DOHH2 (cell line): ENCODE measurements around the gene COL1A2.

Experiments
- H3F3A ChIP-seq: fragments of 200-600 bp; sonication (generic), shearing (Covaris generic); 2 replicates; pipeline ENCODE4 v1.6.0; 2016; ENCODE audit warnings: antibody characterized with exemption, mild to moderate bottlenecking; ENCODE audit not compliant: control insufficient read depth, insufficient read depth
- H3K27ac ChIP-seq: fragments of 200-600 bp; sonication (generic); 2 replicates; pipeline ENCODE4 v1.5.1; 2014; ENCODE audit warnings: low read depth, mild to moderate bottlenecking, low read length, moderate library complexity
- H3K27me3 ChIP-seq: fragments of 200-600 bp; sonication (generic); 2 replicates; pipeline ENCODE4 v1.6.1; 2014; ENCODE audit warnings: mild to moderate bottlenecking, low read length, mixed read lengths; ENCODE audit not compliant: control insufficient read depth
- H3K36me3 ChIP-seq: fragments of 200-600 bp; sonication (generic); 2 replicates; pipeline ENCODE4 v1.6.1; 2014; ENCODE audit warnings: mild to moderate bottlenecking, low read length, moderate library complexity, mixed read lengths; ENCODE audit not compliant: control insufficient read depth
- H3K4me1 ChIP-seq: fragments of 200-600 bp; sonication (generic); 2 replicates; pipeline ENCODE4 v1.6.1; 2014; ENCODE audit warnings: mild to moderate bottlenecking, low read length, mixed read lengths; ENCODE audit not compliant: control insufficient read depth
- H3K4me2 ChIP-seq: fragments of 200-600 bp; sonication (generic); 2 replicates; pipeline ENCODE4 v1.6.0; 2014; ENCODE audit warnings: mild to moderate bottlenecking, low read length, moderate library complexity
- H3K4me3 ChIP-seq: fragments of 200-600 bp; sonication (generic); 2 replicates; pipeline ENCODE4 v1.5.1; 2014; ENCODE audit warnings: mild to moderate bottlenecking, low read length, mixed read lengths
- H3K79me2 ChIP-seq: fragments of 200-600 bp; sonication (generic); 2 replicates; pipeline ENCODE4 v1.6.1; 2014; ENCODE audit warnings: mild to moderate bottlenecking, low read length, mixed read lengths; ENCODE audit not compliant: control insufficient read depth
- H3K9me2 ChIP-seq: fragments of 200-600 bp; sonication (generic); replicated peaks from 2 replicates; pipeline ENCODE4 v1.6.1; 2014; ENCODE audit warnings: mild to moderate bottlenecking, low read length, mixed read lengths; ENCODE audit not compliant: control insufficient read depth
- H3K9me3 ChIP-seq: fragments of 200-600 bp; sonication (generic); 2 replicates; pipeline ENCODE4 v1.6.1; 2014; ENCODE audit warnings: antibody characterized with exemption, low read length, mixed read lengths; ENCODE audit not compliant: control insufficient read depth, insufficient read depth
- H4K20me1 ChIP-seq: fragments of 200-600 bp; sonication (generic); 2 replicates; pipeline ENCODE4 v1.6.0; 2014; ENCODE audit warnings: low read depth, mild to moderate bottlenecking, antibody characterized with exemption, low read length, moderate library complexity; ENCODE audit not compliant: control insufficient read depth, insufficient read depth
- EZH2phosphoT487 ChIP-seq: fragments of 200-600 bp; sonication (generic); IDR thresholded peaks from 2 replicates; pipeline ENCODE4 v1.6.1; 2017; ENCODE audit warnings: borderline replicate concordance, mild to moderate bottlenecking, antibody characterized with exemption, low read length, moderate library complexity, mixed read lengths
- TF ChIP-seq, protein P1 (sequence below): fragments of 200-600 bp; sonication (generic); IDR thresholded peaks from one replicate; pipeline ENCODE4 v1.5.1; 2014; ENCODE audit warnings: antibody characterized with exemption, mild to moderate bottlenecking, low read depth, low read length; ENCODE audit not compliant: poor library complexity, severe bottlenecking

COL1A2 gene

DNA sequence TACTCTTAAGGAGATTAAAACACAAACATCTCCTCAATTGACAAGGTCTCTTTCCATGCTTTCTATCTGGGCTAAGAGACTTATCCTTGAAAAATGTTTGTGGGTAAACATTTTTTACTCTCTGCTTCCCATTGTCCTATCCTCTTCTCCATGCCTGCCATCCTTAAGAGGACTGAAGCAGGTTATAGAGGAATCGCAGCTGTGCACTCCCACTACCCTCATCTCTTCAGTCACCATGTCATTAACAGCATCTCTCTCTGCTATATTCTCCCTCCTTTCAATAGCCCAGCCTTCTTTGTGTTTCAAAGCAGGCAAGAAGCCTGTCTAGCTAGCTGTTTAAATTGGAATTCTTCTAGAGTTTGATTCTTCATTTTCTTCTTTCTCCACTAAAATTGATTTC lies 22.6 kb downstream of the COL1A2 start:
- no peak overlapping the region for H3K4me2 ChIP-seq
- no peaks in the 10 kb centered on the region for H3K9me3 ChIP-seq
- H3K79me2 ChIP-seq, result no peaks in the 10 kb centered on the region
- H3F3A ChIP-seq, result no peaks in the 10 kb centered on the region
- TF ChIP-seq, protein P1, sequence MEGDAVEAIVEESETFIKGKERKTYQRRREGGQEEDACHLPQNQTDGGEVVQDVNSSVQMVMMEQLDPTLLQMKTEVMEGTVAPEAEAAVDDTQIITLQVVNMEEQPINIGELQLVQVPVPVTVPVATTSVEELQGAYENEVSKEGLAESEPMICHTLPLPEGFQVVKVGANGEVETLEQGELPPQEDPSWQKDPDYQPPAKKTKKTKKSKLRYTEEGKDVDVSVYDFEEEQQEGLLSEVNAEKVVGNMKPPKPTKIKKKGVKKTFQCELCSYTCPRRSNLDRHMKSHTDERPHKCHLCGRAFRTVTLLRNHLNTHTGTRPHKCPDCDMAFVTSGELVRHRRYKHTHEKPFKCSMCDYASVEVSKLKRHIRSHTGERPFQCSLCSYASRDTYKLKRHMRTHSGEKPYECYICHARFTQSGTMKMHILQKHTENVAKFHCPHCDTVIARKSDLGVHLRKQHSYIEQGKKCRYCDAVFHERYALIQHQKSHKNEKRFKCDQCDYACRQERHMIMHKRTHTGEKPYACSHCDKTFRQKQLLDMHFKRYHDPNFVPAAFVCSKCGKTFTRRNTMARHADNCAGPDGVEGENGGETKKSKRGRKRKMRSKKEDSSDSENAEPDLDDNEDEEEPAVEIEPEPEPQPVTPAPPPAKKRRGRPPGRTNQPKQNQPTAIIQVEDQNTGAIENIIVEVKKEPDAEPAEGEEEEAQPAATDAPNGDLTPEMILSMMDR, result no peak
- no peak for TF ChIP-seq EZH2phosphoT487
- no peaks in the 10 kb centered on the region for H3K4me1 ChIP-seq
- no peak overlapping the region for H3K27ac ChIP-seq
- H3K4me3 ChIP-seq, result no peak overlapping the region
- H3K9me2 ChIP-seq, result no peaks in the 10 kb centered on the region
- H3K36me3 ChIP-seq, result no peaks in the 10 kb centered on the region
- peaks cover 16% of the 10 kb centered on the region for H3K27me3 ChIP-seq
- no peaks in the 10 kb centered on the region for H4K20me1 ChIP-seq

DNA sequence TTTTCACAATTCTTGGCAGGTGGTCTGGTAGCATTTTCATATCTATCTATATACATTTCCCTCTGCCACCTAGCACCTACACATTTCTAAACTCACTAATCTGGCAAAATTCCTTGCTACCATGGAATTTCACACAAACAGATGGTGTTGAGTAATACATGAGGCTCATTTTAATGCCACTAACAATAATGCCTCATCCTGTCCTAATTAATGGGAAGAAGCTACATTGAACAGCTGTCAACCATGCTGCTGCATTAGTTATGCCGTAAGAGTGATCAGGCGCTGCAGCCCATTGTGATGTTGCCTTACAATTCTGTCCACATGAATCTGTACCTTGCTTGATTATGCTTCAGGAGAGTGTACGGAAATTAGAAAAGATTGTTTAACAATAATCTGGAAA lies 23.2 kb downstream of the COL1A2 start:
- no peak overlapping the region for H3K4me2 ChIP-seq
- H3K27me3 ChIP-seq, result peaks cover 10% of the 10 kb centered on the region
- H3K36me3 ChIP-seq, result no peaks in the 10 kb centered on the region
- no peak for TF ChIP-seq EZH2phosphoT487
- TF ChIP-seq, protein P1, result no peak
- H3K79me2 ChIP-seq, result no peaks in the 10 kb centered on the region
- H3K9me2 ChIP-seq, result no peaks in the 10 kb centered on the region
- H3K9me3 ChIP-seq, result no peaks in the 10 kb centered on the region
- no peaks in the 10 kb centered on the region for H3F3A ChIP-seq
- H4K20me1 ChIP-seq, result no peaks in the 10 kb centered on the region
- H3K4me3 ChIP-seq, result no peak overlapping the region
- no peak overlapping the region for H3K27ac ChIP-seq
- H3K4me1 ChIP-seq, result no peaks in the 10 kb centered on the region

DNA sequence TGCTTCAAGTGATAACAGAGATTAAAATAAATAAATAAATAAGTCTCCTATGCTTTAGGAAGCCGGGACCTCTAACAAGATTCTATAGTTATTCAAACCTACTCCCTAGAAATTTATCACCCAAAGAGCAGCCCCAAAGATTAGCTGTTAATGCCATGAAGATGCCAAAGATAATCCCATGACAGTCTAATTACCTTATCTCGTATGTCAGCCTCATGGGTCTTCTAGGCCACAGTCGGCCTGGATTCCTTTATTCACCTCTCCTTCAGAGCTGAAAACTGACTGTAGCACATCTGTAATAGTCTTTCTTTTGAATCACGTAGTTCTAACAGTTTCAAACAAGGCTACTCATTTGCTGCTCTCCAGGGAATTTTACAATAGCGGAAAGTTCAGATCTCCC lies 24.2 kb downstream of the COL1A2 start:
- TF ChIP-seq EZH2phosphoT487, result no peak
- TF ChIP-seq, protein P1, result no peak
- Histone ChIP-seq H3K36me3 (no peaks in the 10 kb centered on the region), H3K79me2 (no peaks in the 10 kb centered on the region), H3K9me3 (no peaks in the 10 kb centered on the region), H3K27me3 (peaks cover 9% of the 10 kb centered on the region; the same call in 1 of the 2 replicates), H3K4me2 (no peak overlapping the region), H3K4me3 (no peak overlapping the region), H3K9me2 (no peaks in the 10 kb centered on the region), H4K20me1 (no peaks in the 10 kb centered on the region), H3K27ac (no peak overlapping the region), H3K4me1 (no peaks in the 10 kb centered on the region), H3F3A (no peaks in the 10 kb centered on the region)

DNA sequence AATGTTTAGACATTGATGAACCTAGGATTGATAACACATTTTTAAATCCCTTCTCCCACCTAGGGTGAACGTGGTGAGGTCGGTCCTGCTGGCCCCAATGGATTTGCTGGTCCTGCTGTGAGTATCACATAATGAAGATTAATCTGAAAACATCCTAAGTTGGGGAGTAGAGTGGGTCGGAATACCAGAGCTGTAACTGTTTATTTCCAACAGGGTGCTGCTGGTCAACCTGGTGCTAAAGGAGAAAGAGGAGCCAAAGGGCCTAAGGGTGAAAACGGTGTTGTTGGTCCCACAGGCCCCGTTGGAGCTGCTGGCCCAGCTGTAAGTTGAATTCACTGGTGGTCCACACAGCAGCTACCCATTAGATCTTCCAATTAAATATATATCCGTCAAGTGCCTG lies 25.6 kb downstream of the COL1A2 start:
- H3K36me3 ChIP-seq, result no peaks in the 10 kb centered on the region
- H3F3A ChIP-seq, result no peaks in the 10 kb centered on the region
- H3K27me3 ChIP-seq, result peaks cover 9% of the 10 kb centered on the region; the same call in 1 of the 2 replicates
- H3K27ac ChIP-seq, result no peak overlapping the region
- H3K79me2 ChIP-seq, result no peaks in the 10 kb centered on the region
- no peaks in the 10 kb centered on the region for H3K9me2 ChIP-seq
- no peaks in the 10 kb centered on the region for H3K4me1 ChIP-seq
- H3K4me2 ChIP-seq, result no peak overlapping the region
- no peaks in the 10 kb centered on the region for H4K20me1 ChIP-seq
- TF ChIP-seq EZH2phosphoT487, result no peak
- TF ChIP-seq, protein P1, result no peak
- H3K9me3 ChIP-seq, result no peaks in the 10 kb centered on the region
- H3K4me3 ChIP-seq, result no peak overlapping the region
